ENCODE results near the gene RTN4R. TPM values are rescaled to one million over a fixed set of nuclear protein-coding genes. Genes with fewer than 3 reads are reported as not detected.

RTN4R gene
- total RNA-seq, 4 donors from 2014 or later, result 9.1 to 15.7 (median 12.9) TPM

- TF ChIP-seq POLR2A (IDR thresholded peaks at IDR 0.05), result no peak
- TF ChIP-seq, protein P1, sequence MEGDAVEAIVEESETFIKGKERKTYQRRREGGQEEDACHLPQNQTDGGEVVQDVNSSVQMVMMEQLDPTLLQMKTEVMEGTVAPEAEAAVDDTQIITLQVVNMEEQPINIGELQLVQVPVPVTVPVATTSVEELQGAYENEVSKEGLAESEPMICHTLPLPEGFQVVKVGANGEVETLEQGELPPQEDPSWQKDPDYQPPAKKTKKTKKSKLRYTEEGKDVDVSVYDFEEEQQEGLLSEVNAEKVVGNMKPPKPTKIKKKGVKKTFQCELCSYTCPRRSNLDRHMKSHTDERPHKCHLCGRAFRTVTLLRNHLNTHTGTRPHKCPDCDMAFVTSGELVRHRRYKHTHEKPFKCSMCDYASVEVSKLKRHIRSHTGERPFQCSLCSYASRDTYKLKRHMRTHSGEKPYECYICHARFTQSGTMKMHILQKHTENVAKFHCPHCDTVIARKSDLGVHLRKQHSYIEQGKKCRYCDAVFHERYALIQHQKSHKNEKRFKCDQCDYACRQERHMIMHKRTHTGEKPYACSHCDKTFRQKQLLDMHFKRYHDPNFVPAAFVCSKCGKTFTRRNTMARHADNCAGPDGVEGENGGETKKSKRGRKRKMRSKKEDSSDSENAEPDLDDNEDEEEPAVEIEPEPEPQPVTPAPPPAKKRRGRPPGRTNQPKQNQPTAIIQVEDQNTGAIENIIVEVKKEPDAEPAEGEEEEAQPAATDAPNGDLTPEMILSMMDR (IDR thresholded peaks at IDR 0.05), result no peak
- H3K4me3 ChIP-seq (ENCODE audit: low read depth, poor library complexity, severe bottlenecking), result no peak overlapping the region
- intact Hi-C loops (cut with DNase I; ENCODE audit: low total_unique reads), result no loop called here
- DNase-seq (ENCODE audit: low spot score in 2 of 2), result no peak
- 75 to 80% methylated on average over 6 to 9 of the region's 9 CpGs for WGBS, 2 donors
These were observed 28.3 kb downstream of the RTN4R start for GRCh38 chr22:20239676-20240446.

GRCh38 chr22:20238901-20239675 lies 29.0 kb downstream of the RTN4R start:
- intact Hi-C loops (cut with DNase I; ENCODE audit: low total_unique reads), result no loop called here
- 48 to 58% methylated on average over 18 to 33 of the region's 35 CpGs for WGBS, 2 donors
- no peak for DNase-seq (ENCODE audit: low spot score in 2 of 2)
- H3K4me3 ChIP-seq (ENCODE audit: low read depth, poor library complexity, severe bottlenecking), result no peak overlapping the region
- TF ChIP-seq, protein P1 (IDR thresholded peaks at IDR 0.05), result no peak
- no peak for TF ChIP-seq POLR2A (IDR thresholded peaks at IDR 0.05)

DNA sequence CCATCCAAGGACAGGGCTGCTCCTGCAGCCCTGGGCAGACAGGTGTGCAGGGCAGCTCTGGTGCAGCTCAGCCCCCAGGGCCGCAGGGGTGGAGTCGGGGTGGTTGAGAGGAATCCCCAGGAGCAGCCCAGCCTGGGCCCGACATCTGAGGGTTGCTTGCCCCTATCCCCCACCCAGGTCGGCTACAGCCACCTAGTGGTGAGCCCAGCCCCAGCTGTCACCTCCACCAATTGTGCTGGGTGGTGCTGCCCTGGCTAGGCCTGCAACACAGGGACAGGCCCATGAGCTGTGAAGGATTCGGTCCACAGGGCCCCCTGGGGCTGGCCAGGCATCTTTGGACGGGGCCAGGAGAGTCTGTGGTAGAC lies 29.6 kb downstream of the RTN4R start:
- no peak for DNase-seq (ENCODE audit: low spot score in 2 of 2)
- TF ChIP-seq, protein P1 (IDR thresholded peaks at IDR 0.05), result no peak
- WGBS, 2 donors, result 29 to 67% methylated on average over 3 to 4 of the region's 6 CpGs
- intact Hi-C loops (cut with DNase I; ENCODE audit: low total_unique reads), result no loop called here
- no peak overlapping the region for H3K4me3 ChIP-seq (ENCODE audit: low read depth, poor library complexity, severe bottlenecking)

DNA sequence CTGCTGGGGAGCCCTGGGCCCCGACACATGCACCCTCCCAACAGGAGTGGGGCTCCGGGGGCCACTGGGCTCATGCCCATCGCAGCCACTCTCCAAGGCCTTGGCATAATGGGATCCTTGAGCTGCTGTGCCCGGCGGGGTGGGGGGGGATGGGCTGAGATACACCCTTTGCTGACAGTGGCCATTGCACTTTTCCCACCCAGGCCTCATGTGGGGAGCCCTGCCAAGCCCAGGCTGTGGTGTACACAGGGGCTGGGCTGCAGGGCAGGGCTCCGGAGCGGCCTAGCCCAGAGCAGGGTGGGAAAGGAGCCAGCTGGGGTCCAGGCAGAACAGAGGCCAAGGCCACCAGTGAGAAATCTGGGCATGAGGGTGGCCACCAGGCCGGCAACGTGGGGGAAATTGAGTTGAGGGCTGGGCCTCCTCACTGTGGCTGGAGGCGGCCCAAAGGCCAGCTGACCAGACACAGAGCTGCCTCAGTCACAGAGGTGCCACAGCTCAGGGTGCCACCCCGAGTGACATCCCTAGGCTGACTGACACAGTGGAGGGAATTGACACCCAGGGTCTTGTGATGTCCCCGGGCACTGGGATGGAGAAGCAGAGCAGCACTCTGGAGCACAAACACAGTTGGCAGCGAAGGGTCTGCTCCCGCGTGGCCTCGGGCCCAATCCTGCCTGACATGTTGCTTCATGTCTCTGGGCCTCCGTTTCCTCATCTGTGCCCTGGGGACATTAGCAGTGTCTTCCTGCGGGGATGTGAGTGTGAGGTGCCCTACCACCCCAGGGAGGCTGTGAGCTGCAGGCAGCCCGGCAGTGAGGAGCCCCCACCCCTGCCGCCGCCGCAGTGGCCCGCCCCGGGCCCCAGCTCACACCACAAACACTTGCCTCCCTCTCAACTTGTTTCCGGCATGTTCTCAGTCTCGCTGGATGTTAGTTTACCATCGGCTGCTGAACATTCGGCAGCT lies 30.4 kb downstream of the RTN4R start:
- TF ChIP-seq, protein P1 (IDR thresholded peaks at IDR 0.05), result no peak
- TF ChIP-seq POLR2A (IDR thresholded peaks at IDR 0.05), result no peak
- no peak overlapping the region for H3K4me3 ChIP-seq (ENCODE audit: low read depth, poor library complexity, severe bottlenecking)
- DNase-seq (ENCODE audit: low spot score in 2 of 2), result no peak
- 62 to 70% methylated on average over 22 to 23 of the region's 28 CpGs for WGBS, 2 donors
- intact Hi-C loops (cut with DNase I; ENCODE audit: low total_unique reads), result no loop called here

DNA sequence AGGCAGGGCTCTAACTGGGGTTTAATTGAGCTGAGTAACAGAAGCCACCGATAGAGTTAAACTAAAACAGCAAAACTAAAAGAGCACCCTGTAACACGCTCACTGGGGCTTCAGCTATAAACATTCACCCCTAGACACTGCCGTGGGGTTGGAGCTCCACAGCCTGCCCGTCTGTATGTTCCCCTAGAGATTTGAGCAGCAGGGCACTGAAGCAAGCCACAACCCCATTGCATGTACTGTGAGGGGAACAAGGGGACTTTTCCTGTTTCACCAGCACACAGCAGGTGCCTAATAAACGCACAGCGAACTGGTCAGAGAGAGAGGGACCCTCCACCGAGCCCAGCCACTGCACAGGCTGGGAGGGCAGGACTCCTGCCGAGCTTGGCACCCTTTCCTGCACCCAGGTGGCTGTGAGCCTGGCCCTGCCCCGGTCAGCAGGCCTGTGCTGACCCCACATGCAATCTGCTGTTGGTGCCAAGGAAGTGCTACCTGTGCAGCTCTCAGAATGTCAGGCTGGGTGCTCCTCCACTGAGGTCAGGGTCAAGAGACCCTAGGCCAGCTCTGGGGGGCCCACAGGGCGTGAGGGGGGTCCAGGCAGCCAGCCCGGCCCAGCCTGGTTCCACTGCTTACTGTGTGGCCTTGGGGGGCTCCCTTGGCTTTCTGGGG lies 31.9 kb downstream of the RTN4R start:
- no peak overlapping the region for H3K4me3 ChIP-seq (ENCODE audit: low read depth, poor library complexity, severe bottlenecking)
- WGBS, 2 donors, result 77 to 81% methylated on average over 8 to 11 of the region's 11 CpGs
- intact Hi-C loops (cut with DNase I; ENCODE audit: low total_unique reads), result no loop called here
- no peak for TF ChIP-seq POLR2A (IDR thresholded peaks at IDR 0.05)
- TF ChIP-seq, protein P1 (IDR thresholded peaks at IDR 0.05), result no peak
- no peak for DNase-seq (ENCODE audit: low spot score in 2 of 2)

All from lower leg skin (tissue), 4 donors.